GM13977 (cell line): ENCODE measurements around the gene PDK2.

Source experiments
- DNase-seq: peaks from one replicate; pipeline ENCODE4 v3.0.0; 2012; ENCODE audit warnings: low spot score
- CTCF ChIP-seq: IDR thresholded peaks from 2 replicates; pipeline ENCODE4 v1.5.1; 2012; ENCODE audit warnings: mild to moderate bottlenecking, control low read depth; ENCODE audit not compliant: insufficient read depth; ENCODE audit errors: extremely low read depth, missing control alignments
- in situ Hi-C: fragments of 300-500 bp; cut with MboI; formaldehyde crosslinking; loops from one replicate; pipeline ENCODE4 v1.12.0; 2022; ENCODE audit warnings: low sequenced_read_pairs, low pct_unique_long_range_greater_than_20kb, mixed read lengths, inconsistent platforms; ENCODE audit not compliant: unreplicated experiment

The PDK2 gene

GRCh38 chr17:50048988-50049387 lies 46.2 kb upstream of the PDK2 start:
- in situ Hi-C loops: no loop called here
- DNase-seq: no peak
- no peak for TF ChIP-seq CTCF

- no peak for TF ChIP-seq CTCF
- no peak for DNase-seq
- in situ Hi-C loops: no loop called here
These were observed 45.5 kb upstream of the PDK2 start for GRCh38 chr17:50049636-50050035.

GRCh38 chr17:50050431-50051032 lies 44.6 kb upstream of the PDK2 start:
- no peak for TF ChIP-seq CTCF
- DNase-seq: no peak
- in situ Hi-C loops: no loop called here

GRCh38 chr17:50051082-50051576 lies 44.0 kb upstream of the PDK2 start:
- no peak for TF ChIP-seq CTCF
- no peak for DNase-seq
- in situ Hi-C loops: no loop called here

- in situ Hi-C loops: no loop called here
- DNase-seq: no peak
- no peak for TF ChIP-seq CTCF
These were observed 43.5 kb upstream of the PDK2 start for GRCh38 chr17:50051606-50052005.

- DNase-seq: no peak
- in situ Hi-C loops: no loop called here
- no peak for TF ChIP-seq CTCF
These were observed 42.8 kb upstream of the PDK2 start for GRCh38 chr17:50052241-50052796.
